Stimulated activated CD4-positive, alpha-beta T cell treated with anti-CD3 and anti-CD28 coated beads, Interleukin-1b, Interleukin-23, amount 100 ng/mL, for 4 hours (primary cell): ENCODE results near the gene ZNF747.
"Not testable (repeated sequence)": the region's sequence is repeated elsewhere in the genome, so short reads cannot be mapped to it uniquely, and the experiment has no call there.

Experiments
- DNase-seq, 2 donors: peaks; one replicate each; pipeline ENCODE4 v3.0.0-alpha.2; 2020; ENCODE audit warnings: low read depth in 2 of 2

ZNF747 gene

DNA sequence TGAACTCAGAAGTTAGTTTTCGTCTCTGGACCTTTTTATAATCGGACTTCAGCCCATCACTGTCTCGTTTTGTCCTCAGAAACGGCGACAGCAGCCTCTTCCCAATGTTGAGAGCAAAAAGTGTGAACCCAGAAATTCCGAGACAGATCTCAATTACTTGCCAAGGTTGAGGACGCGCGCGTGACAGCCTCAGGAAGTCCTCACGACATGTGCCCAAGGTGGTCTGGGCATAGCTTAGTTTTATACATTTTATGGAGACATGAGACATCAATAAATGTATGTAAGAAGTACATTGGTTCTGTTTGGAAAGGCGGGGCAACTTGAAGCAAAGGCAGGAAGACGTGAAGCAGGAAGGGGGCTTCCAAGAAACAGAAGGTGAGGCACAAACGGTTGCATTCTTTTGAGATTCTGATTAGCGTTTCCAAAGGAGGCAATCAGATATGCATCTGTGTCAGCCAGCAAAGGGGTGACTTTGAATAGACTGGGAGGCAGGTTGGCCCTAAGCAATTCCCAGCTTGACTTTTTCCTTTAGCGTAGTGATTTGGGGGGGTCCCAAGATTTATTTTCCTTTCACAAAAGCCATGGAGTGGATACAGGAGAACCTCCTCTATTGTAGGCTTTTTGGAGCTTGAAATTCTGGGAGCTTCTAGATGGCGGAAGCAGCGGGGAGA, 583 bp upstream of the ZNF747 start:
- DNase-seq = no peak

DNA sequence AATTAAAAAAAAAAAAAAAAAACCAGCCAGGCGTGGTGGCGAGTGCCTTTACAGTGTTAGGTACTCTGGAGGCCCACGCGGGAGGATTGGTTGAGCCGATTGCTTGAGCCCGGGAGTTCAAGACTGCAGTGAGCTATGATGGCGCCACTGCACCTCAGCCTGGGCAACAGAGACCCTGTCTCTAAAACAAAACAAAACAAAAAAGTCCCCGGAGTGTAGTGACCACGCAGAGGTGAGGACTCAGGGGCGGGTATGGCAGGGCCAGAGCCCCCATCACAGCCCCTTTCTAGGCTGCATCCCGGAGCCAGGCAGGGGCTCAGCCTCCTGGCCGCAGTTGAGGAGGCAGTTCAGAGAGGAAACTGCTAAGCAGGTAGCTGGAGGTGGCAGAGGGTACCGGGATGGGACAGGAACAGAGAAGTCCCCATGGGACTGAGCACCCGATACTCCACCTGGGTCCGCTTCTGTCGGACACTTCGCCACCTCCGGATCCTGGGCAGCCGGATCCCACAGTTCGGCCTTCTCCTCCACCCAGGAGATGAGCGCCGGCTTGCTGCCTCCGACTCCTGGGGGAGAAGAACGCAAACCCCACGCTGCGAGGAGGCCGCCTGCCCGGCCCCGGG, 800 bp downstream of the ZNF747 start:
- DNase-seq = peak in 1 of 2 donors; percentile 19

DNA sequence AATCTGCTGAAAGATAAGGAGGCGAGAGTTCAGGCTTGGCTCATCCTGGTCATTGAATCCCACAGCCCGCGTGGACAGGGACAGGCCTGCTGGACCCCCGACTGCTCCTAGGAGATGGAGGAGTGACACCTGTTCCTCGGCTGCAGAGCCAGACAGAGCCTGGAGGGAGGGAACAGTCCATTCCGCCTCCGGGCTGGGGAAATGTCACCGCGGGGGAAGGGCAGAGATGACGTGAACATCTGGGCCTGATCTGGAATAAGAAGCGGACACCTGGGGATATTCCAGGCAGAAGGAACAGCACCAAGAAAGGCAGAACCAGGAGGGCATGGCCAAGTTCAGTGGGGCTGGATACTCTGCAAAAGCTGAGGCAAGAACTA, 1.5 kb downstream of the ZNF747 start:
- DNase-seq = no peak

DNA sequence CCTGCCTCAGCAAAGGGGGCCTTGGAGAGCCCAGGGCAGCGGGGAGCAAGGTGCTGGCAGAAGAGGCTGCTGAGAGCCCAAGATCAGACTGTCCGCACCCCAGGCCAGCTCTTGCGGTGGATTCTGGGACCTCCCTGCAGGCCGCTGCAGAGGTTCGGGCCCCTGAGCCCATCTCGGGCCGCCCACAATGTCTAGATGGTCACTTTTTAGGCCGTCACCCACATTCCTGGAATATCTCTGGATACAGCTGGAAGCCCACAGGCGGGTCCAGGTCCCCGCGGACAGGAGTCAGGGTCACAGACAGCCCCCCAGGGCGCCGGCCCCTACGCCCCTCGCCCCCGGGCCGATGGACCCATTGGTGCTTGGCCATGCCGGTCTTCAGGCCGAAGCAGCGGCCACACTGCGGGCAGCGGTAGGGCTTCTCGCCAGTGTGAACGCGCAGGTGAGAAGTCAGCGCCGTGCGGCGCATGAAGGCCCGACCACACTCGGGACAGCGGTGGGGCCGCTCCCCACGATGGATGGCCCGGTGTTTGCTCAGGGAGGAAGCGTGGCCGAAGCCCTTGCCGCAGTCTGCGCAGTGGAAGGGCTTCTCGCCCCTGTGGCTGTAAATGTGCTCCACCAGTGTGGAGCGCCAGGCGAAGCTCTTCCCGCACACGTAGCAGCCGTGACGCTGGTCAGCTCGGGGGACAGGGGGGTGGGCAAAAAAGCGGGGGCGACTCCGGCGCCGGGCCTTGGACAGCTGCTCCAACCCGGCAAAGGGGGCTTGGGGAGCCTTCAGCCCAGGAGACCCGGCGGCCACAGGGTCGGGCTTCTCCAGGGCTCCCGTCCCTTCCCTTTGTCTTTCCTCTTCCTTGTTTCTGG, 2.1 kb downstream of the ZNF747 start:
- DNase-seq = no peak

DNA sequence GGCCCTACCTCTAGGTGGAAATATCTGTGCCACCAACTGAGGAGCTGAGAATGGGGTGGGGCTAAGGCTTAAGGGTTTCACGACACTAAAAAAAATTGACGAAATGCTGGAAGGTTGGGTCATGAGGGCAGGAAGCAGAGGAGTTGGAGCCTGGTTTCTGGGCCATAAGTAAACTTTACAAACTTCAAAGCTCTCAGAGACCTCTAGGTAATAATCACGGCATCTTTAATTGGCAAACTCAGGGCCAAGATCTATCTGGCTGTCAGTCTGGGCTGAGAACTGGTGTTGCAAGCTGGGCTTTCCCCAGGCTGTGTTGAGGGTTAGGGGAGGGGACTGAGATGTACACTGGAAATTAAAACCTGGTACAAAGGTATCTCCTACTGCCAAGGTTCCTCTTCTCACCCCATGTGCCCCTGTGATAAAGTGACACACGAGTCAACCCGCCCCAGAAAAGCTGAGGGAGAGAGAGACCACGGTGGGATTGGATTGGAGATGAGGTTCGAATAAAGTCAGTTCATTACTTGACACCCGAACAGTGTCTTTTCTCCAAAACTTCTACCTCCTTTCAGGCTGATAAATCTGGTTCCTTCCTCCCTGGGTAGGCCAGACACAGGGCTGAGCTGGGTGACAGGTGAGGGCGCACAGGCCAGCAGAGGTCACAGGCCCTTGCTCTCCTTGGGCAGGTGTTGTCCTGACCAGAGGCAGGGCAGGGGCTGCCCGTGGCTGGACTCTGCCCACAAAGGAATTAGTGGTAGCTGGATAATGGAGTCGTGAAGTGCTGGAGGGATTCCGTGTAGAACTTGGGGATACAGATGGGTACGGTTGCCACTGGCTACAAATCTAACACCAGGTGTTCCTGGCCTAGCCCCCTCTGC, 4.3 kb downstream of the ZNF747 start:
- no peak for DNase-seq

DNA sequence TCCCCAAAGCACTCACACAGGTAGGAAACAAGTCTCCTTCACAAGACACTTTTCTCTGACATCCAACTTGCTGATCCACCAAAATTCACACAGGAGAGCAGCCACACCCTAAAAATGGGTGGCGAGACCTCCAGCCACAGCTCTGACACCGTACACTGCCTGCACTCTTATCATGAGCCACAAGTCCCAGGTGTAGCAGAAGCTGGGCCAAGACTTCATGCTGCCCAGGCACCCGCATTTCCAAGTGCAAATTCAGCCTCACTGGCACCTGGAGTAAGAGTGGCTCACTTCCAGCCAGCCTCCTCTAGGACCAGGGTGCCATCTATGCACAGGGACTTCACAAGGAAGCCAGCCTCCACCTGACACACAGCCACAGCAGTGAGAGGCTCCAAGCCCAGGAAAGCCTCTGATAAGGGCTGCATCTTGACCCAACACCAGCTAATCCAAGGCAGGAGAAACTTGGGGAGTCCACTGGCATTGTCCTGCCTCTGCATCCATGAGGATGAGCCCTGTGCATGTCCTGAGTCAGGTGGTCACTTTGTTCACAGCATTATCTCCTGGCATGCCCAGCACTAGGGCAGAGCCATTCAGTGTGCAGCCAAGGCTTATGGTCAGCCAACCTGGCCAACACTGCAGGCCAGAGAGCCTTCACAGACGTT, 5.7 kb downstream of the ZNF747 start:
- DNase-seq = no peak

DNA sequence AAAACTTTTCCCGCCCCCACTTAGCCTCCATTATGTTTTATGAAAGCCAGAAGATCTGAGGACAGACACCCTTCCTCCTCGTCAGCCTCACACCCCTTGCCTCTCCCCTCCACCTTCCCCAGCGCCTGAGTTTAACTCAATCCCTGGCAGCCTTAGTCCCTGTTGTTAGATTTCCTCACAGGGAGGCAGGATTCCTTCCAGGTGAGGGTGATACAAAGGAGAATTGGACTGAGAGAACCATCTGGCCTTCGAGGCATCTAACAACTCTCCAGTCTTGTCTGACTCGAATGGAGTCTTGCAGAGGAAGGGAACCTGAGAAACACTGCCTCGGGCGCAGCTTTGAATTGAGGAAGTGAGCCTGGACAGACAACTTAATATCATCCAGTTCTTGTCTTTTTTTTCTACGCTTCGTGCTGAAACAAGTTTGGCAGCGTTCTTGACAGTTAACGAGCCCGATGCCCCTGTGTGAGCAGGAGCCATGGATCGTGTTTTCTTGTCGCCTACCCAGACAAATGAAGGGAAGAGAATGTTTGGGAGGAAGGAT, 7.0 kb downstream of the ZNF747 start:
- DNase-seq = no peak

DNA sequence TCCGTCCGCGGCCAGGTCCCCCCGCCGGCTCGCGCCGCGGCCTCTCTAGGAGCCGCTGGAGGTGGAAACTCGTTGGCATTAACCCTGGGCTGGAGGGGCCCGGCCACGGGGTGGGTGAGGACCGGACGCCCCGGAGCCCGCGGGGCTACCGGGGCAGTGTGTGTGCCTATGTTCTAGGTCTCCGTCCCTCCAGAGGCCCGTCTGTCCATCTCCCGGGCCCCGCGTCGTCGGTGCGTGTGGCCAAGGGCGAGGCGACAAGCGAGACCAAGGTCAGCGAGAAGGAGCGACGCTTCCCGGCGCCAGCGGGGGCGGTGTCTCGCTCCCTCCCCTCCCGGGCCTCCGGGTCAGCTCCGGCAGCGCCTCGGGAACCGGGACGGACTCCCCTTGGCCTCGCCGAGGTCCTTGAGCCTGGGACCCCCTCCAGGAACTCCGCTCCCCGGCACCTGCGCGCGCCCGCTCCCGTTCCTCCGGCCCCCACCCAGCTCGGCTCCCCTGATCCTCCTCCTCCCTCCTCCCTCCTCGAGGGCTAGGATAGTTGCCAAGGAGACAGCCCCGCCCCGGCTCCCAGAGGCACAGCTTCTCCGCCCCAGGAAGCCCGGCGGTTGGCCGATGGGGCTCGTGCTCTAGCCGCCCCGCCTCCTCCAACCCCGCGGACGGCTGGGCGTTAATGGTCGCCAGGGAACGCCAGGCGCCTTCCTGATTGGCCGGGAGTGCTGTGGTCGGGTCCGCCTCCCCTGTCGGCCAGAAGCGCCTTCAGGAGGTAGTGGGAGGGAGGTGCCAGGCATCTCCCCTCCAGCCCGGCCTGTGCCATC, 7.6 kb downstream of the ZNF747 start:
- peak; percentile 77 to 92 for DNase-seq

DNA sequence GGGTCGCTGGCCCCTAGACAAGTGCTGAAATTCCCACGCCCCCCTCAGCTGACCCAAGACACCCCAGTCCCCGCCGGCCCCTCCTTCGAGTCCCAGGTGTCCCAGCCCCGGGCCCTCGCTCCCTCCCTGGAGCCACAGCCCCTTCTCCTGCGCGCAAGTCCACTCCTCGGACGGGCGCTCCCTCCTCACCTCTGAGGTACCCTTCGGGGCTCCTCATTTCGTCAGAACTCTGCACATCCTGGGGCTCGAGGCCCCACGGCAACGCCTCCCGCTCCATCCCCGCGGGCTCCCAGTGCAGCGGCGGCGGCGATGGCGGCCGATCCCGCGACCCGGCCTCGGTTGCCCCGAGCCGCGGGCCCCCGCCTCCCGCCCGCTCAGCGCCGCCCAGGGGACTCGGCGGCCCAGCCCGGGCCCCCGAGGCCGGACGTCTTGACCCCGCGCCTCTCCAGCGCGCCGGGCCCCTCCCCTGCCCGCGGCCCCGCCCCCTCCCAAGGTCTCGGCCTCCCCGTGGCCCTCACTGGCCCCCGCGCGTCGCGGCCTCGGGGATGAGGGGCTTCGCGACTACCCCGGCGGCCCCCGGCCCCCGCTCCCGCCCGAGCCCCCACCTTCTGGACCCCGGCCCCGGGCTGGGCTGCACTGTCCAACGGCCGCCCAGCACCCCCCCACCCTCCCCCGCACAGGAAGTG, 8.4 kb downstream of the ZNF747 start, which contains the start of gene ZNF768:
Gene ZNF768 (minus strand): TSS at position 430 of the 686 bp plus-strand sequence. CDS start 153 bp downstream, at position 277.
- DNase-seq = peak in 1 of 2 donors; percentile 40

DNA sequence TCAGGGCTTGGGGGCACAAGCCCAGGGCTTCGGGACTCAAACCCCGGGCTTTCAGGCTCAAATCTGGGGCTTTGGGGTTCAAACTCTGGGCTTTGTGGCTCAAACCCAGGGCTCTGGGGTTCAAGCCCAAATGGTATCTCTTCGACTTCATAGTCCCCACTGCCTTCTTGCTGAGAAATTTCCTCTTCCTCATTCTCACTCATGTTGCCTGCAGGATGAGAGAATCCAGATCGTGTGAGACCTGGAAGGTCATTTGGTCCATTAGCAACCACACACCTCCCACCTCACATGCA, 8.9 kb downstream of the ZNF747 start:
- no peak for DNase-seq

DNA sequence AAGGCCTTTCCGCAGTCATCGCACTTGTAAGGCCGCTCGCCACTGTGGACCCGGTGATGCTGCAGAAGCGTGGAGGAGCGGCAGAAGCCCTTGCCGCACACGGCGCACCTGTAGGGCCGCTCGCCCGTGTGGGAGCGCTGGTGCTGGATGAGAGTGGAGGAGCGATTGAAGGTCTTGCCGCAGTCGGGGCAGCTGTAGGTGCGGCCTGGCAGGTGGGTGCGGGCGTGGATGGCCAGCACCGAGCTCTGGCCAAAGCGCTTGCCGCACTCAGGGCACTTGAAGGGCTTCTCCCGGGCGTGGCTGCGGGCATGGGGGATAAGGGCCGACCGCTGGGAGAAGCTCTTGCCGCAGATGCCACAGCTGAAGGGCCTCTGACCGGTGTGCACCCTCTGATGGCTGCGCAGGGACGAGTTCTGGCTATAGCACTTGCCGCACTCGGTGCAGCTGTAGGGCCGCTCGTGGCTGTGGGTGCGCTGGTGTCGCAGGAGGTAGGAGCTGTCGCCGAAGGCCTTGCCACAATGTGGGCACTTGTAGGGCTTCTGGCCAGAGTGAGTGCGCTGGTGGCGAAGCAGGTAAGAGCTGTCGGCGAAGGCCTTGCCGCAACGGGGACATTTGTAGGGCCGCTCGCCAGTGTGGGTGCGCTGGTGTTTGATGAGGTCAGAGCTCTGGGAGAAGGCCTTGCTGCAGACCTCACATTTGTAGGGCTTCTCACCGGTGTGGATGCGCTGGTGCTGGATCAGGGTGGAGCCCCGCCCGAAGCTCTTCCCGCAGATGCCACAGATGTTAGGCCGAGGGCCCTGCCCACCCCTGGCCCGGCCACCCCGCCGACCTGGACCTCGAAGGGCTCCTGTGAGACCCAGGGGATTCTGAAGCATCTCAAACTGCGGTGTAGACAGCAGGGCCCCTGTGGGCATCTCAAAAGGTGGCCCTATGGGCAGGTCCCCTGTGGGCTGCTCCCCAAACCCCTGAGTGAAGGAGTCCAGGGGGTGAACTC, 9.8 kb downstream of the ZNF747 start:
- no peak for DNase-seq

DNA sequence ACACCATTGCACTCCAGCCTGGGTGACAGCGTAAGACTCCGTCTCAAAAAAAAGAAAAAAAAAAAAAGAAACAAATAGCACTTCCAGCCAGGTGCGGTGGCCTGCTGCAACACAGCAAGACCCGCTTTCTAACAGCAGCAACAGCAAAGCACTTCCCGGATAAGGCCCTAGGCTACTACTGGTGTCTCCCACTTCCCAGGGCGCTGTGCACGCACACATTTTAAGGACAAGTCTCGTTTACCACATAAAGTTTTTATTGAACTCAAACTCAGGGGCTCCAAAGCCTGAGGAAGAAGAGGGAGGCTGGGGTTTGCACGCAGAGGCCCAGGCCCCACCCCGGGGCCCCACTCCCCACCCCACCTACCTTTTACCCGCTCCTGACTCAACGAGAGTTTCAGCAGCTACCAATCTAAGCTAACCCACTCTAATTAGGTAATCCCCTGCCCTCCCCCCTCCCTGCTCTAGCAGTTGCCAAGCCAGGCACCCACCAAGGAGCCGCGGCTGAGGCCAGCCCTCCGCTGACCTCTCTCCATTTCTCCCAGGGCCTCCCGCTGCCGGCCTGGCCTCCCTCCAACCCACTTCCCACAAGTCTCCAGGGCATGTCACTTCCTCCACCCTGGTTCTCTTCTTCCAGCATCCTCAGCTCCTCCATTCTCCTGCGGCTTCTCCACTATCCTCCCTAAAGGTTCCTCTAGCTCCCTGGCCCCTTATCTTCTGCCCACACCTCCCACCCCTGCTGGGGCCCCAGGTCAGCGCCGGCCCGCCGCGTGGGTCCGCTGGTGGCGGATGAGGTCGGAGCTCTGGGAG, 10.7 kb downstream of the ZNF747 start:
- DNase-seq = no peak

DNA sequence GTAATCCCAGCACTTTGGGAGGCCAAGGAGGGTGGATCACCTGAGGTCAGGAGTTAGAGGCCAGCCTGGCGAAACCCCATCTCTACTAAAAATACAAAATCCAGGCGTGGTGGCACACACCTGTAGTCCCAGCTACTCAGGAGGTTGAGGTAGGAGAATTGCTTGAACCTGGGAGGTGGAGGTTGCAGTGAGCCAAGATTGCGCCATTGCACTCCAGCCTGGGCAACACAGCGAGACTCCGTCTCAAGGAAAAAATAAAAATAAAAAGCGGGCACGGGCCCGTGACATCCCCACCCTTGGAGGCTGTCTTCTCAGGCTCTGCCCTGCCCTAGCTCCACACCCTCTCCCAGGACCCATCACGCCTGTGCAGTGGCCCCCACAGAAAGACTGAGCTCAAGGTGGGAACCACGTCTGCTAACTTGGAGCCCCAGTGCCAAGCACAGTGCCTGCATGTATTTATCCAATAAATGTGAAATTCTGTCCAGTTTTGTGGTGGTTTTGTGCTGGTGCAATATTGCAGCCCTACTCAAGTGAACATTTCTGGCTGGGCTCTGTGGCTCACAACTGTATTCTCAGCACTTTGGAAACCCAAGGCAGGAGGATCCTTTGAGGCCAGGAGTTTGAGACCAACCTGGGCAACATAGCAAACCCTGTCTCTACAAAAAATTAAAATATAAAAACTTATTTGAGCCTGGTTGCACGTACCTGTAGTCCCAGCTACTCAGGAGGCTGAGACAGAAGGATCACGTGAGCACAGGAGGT, 11.8 kb downstream of the ZNF747 start:
- not testable (repeated sequence) for DNase-seq

DNA sequence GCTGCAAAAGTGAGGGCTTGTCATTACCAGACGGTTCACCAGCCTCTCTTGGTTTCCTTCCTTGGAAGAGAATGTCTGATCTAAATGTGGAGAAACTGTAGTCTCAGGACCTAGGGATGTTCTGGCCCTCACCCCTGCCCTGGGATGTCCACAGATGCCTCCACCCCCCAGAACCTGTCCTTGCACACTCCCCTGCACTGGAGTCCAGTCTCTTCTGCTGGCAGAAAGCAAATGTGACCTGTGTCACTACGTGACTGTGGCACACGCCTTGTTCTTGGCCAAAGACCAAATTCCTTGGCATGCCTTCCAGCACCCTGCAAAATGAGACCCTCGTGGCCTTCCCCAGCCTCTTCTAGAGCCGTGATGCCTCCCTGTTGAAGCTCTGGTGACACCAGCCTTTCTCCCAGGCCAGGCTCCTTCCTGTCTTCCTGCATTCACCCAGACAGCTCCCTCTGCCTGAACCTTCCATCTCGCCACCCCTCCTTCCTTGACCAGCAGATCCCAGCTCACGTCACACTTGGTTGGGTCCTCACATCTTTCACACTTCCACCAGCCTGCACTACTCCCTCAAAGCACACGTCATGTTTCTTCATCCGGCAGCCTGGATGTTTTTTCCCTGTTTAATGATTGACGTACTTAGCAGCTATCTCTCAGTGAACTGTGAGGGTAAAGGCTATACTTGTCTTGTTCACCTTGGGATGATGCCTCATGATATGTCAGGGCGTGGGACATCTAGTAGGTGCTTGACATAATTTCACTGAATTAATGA, 12.6 kb downstream of the ZNF747 start:
- DNase-seq = no peak

DNA sequence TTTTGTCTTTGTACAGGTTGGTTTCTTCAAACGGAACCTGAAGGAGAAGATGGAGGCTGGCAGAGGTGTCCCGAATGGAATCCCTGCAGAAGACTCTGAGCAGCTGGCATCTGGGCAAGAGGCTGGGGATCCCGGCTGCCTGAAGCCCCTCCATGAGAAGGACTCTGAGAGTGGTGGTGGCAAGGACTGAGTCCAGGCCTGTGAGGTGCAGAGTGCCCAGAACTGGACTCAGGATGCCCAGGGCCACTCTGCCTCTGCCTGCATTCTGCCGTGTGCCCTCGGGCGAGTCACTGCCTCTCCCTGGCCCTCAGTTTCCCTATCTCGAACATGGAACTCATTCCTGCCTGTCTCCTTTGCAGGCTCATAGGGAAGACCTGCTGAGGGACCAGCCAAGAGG, 13.2 kb downstream of the ZNF747 start:
- DNase-seq = no peak
